NCI-H187 (cell line): ENCODE results near the gene HOXC13.

Experiments used
- DNase-seq, 2 experiments: peaks; one replicate each; lab custom pipeline; 2025; lab: John Stamatoyannopoulos, UW

The HOXC13 gene

DNA sequence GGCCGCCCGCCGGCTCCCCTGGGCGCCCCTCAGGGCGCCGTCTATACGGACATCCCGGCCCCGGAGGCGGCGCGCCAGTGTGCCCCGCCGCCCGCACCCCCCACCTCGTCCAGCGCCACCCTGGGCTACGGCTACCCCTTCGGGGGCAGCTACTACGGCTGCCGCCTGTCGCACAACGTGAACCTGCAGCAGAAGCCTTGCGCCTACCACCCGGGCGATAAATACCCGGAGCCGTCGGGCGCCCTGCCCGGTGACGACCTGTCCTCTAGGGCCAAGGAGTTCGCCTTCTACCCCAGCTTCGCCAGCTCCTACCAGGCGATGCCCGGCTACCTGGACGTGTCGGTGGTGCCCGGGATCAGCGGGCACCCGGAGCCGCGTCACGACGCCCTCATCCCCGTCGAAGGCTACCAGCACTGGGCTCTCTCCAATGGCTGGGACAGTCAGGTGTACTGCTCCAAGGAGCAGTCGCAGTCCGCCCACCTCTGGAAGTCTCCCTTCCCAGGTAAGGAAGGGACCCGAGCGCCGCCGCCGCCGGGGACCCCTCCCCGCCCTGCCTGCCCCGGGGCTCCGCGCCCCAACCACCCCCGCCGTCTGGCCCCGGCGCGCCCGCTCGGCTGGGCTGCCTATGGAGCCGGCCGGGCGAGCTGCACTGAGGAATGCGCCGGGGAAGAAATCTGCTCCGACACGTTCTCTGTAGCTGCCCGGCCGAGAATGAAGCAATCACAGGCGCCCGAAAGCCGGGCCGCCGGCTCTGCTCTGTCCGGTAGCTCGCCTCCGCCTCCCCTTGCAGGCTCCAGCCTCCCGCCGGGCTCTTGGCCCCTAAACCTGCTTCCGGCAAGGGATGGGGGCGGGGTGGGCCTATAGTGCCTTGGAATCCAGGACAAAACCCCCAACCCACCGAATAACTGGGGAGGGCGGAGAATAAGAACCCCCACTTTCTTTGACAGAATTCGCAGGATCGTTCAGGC, 794 bp downstream of the HOXC13 start:
- DNase-seq = no peak

DNA sequence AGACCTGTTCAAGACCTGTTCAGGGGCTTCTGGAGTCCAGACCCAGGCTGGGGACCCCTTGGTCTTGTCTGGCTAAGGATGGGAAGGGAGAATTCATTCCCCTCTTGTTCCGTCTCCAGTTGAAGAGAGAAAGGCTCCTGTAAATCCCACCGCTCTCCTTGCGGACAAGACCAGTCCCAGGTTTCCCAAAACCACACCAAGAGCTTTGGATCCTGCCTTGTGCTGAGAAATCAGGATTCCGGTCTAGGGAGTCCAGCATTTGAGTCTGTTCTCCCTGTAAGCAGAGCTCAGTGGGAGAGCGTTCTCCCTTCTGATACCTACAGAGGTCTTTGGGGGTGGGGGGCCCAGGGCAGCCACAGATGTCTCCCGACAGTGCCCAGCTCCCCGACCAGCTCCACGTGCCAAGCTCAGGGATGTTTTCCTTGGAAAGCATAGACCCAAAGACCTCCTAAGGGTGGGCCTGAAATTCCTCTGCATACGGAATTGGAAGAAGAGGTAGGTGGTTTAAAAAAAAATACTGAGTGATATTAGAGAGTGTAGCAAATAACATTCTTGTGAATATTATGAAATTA, 1.9 kb downstream of the HOXC13 start:
- DNase-seq = no peak

DNA sequence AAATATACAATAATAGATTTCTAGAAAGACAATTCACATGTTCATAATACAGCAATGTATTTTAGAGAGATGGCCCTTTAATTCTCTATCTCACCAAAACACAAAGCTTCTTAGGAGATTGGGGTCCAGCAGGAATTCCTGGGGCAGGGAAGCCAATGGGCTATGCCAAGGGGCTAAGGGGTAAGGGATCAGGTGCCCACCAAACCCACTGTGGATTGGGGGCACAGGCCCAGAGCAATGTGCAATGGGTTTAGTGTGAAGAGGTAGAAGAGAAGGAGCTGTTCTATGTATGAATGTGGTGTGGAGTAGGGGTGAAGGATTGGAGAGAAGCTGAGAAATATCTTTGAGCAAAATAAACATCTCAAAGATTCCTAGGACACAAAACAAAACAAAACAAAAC, 2.6 kb downstream of the HOXC13 start:
- DNase-seq = no peak

DNA sequence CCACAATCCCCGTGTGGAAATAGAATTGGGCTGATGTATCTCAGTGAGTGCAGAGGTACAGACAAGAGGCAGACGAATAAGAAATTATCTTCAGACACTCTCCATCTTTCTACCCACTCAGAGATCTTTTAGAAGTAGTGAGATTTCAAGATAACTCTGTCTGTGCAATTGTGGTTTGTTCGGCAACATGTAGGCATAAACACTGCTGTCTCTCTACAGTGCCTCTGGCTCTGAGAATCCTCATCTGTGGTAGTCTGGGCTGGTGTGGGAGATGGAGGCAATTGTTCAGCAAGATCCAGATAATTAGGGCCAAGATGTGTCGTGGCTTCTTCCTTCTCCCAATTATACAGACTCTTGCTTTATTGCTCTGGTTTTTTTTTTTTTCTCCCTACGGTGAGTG, 3.1 kb downstream of the HOXC13 start:
- DNase-seq = no peak

DNA sequence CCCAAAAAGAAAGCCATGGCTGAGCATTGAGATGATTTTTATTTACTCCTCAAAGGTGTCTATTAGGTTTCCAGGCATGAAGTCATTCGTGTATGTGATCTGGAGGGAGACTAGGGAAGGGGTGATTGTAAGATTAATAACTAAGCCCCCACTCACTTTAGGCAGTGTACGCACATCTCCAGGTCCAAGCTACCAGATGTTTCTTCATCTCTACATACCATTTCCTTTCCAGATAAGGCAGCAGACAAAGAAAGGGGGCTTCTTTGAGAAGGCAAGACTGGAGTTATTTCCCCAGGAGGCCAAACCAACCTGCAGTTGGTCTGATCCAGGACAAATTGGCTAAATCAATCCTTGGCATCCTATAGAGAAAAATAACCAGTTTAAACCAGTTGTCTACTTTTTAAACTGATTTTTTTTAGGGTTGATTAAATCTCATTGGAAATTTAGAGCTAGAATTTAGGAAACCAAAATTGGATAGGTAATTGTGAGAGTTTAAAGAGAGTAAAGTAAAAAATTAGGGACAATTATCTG, 3.9 kb downstream of the HOXC13 start:
- no peak for DNase-seq

DNA sequence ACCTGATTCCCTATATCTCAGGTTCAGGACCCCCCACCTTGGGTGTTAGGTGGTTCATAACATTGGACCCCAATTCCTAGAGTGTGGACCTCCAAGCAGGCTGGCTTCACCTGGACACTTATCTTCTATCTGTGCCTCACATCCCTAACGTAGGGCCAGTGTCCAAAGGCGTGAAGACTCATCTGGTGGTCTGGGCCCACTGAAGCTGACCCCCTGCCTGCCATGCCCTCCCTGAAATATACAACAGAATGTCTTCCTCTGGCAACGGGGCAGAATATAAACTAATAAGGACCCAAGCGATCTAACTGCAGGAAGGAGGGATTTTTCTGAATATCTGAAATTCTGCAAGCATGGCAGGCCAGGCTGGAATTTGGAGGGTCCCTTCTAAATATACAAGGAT, 5.6 kb downstream of the HOXC13 start:
- DNase-seq = no peak

DNA sequence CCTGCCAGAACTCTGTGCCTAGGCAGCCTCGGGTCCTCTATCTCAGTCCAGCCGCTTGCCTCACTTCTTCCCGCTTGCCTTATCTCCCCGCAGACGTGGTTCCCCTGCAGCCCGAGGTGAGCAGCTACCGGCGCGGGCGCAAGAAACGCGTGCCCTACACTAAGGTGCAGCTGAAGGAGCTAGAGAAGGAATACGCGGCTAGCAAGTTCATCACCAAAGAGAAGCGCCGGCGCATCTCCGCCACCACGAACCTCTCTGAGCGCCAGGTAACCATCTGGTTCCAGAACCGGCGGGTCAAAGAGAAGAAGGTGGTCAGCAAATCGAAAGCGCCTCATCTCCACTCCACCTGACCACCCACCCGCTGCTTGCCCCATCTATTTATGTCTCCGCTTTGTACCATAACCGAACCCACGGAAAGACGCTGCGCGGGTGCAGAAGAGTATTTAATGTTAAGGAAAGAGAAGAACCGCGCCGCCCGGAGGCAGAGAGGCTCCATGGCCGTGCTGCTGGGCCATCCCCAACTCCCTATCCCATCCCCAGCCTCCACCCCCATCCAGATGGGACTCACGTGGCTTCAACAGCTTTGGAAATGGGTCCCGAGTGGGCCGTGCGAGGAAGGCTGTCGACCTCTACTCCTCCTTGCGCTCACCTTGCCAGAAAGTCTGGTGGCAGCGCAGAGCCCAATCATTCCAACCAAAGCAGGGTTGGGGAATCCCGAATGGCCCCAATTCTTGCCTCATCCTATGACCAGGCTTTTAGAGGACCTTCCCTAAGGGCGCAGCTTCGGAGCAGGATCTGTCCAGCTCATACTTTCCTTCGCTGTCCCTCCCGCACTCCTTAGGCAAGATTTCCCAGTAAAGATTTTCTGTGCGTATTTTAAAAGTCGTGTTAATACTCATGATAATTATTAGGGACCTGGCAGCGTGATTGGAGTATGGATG, 6.5 kb downstream of the HOXC13 start:
- DNase-seq = no peak

DNA sequence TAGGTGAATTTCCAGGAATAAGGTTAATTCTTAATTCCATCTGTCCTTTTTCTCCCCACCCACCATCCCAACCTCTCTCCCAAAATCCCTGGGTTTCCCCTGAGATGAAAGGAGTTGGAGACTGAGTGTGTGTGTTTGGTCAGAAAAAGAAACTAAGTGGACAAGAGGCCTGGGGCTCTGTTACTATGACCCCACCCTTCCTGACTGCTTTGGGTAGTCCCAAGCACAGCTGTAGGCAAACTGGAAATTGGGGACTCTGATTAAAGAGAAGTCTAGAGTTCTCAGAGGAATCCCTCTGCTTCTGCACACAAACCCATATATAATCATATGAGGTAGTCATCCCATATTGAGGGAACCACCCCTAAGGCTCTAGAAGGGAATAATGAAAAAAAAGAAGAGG, 9.1 kb downstream of the HOXC13 start:
- DNase-seq = no peak

DNA sequence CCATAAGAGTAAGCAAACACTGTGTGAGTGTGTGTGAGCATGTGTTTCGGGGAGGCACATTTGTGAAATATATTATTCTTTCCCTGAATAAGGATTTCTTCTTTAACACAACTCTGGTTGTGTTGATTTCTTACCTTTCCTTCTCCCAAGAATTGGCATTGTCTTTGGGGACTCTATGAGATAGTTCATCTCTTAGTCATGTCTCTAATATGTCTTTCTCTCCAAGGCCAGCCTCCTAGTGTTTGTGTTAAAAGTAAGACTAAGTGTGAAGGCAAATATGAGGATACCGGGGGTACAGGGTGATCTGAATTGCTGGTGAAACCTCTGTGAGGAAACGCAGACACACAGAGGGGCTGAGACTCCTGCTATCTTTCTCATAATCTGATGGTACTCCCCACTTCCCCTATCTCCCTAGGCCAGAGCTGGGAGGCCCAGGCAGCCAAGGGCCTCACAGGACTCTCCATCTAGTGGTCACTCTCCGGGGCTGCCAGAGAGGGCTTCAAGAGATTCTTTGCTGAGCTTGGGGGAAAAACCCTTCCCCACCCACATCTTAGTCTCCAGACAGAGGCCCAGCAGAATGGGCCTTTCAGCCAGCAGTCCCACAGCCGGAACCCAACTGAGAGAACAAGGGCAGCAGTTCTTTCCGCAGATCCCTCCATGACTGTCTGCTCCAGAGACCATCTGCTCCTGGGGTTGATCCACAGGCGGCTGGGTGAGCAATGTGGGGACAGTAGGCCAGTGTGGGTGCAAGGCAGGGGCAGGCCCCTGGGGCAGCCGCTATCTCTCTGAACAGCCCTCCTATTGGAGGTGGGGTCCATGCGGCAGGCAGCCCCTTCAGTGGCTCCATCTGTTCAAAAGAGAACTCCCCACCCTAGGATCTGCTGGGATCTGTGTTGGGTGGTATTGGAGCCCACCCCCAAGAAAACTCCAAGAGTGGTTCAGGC, 10.3 kb downstream of the HOXC13 start:
- no peak for DNase-seq

DNA sequence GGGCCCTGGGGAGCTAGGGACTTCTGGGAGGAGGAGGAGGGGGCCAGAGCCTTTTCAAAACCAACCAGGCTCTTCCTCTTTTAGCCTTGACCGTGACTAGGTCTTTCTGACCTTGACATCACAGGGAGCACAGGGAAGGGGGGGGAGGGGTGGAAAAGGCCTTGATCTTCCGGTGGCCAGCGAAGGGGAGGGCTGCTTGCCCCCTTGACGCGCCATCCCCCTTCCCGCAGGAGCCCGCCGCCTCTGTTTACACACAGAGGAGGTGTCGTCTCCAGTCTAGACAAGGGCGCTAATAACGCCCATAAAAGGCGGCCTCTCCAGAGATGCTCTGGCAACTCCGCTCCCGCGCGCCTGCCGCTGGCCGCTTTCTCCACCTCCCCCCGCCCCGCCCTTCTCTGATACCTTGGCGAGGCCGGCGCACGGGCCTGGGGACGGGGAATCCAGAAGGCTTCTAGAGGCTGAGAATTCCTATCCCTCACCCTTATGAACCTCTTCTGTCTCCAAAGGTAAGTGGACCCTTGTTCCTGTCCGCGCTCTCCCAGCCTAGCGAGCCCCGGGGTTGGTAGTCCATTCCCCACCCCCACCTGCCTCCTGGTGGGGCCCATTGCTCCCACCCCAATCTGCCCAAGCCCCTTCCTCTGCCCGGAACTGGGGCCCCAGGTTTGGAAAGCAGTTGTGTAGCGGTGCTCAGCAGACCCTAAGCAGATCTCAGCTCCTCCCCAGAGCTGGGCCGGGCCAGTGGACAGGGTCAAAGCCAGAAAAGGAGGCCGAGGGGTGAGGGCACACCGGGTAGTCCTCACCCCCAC, 11.2 kb downstream of the HOXC13 start:
- peak; percentile 19 to 57 for DNase-seq

DNA sequence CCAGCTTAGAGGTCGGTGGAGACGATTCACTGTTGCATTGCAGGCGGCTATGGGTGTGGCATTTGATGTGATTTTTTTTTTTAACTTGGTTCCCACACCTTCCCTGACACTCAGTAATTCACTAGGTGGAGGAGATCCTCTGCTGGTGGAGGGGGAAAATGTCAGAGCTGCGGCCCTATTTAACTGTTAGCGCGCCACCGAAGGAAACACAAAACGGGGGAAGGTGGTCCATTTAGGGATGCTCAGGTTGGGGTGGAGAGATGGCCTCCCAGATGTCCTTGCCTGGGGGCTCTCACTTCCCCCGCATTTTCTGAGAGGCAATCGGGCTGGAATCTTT, 11.8 kb downstream of the HOXC13 start:
- DNase-seq = no peak

DNA sequence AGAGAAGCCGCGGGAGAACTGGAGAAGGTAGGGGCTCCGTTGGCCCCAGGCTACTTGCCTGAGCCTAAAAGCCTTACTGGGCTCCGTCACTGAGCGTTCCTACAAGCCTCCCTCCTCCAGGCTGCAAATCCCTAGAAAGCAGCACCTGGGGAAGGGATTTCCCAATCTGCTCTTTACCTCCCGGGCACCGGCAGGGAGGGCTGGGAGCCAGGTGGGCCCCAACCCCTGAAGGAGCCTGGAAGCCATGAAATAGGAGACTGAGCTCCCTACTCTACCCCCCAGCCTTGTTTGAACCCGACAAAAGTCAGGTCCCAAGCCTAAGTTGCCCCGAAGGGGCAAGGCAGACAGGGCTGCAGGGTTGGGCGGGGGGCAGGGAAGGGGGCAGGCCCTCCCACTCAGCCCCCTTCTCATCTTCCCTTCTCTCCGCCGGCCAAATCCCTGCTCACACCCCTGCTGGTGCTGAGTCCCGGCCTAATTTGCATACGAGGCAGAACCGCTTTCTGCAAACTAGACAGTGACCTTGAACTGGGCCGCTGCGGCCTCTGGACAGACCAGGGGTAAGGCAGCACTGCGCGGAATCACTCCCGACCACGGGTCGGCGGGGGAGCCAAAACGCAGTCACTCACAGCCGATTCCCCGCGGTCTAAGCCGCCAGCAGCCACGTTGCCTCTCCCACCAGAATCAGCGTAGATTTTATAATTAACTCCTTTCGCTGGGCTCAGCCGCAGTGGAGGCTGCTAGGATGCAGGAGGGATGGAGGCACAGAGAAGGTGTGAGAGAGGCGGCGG, 12.4 kb downstream of the HOXC13 start:
- no peak for DNase-seq

DNA sequence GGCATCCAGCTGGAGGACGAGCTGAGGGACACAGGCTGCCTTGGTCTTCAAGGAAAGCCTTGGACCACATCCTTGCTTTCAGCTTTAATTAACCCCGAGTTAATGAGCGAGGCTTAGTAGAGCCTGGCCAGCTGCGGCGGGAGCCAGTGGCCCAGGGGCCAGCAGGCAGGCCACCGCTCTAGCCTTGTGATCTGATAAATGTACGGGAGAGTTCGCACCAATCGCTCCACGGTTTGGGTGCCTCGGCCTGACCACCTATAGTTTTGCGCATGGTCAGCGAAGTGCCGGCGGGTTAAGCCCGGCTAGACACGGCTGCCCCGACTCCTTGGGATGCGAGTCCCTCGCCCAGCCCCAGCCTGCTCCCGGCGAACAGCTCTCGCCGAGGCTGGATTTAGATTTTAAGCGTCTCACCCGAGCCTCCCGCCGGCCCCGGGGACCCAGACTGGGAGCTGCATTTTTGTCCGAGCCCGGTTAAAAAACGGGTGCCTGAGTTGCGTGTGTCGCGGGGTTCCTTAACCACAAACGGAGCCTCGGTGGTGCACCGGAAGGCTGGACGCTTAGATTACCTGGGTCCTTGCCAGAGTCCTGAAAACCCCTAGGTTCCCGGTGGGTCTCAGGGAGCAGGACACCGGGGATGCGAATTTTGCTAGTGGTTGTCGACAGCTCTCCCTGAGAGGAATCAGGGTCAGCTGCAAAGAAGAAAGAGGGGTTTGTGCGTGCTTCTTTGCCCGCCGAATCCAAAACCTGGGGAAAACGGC, 13.1 kb downstream of the HOXC13 start:
- no peak for DNase-seq

DNA sequence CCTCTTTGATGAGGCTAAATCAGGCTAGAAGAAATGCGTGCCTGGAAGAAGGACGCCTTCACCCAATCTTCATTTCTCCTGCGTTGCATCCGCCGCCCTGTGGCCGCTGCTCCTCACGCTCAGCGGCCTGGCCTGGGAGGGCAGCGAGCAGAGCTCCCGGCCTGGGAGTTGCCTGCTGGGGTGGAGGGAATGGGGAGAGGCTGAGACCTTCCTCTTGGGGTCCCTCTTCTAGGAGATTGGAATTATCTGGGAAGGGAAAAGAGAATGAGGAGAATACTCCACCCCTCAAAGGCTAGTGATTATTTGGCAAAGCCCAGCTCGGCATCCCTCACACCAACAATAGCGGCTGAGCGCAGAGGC, 13.7 kb downstream of the HOXC13 start:
- DNase-seq = no peak

DNA sequence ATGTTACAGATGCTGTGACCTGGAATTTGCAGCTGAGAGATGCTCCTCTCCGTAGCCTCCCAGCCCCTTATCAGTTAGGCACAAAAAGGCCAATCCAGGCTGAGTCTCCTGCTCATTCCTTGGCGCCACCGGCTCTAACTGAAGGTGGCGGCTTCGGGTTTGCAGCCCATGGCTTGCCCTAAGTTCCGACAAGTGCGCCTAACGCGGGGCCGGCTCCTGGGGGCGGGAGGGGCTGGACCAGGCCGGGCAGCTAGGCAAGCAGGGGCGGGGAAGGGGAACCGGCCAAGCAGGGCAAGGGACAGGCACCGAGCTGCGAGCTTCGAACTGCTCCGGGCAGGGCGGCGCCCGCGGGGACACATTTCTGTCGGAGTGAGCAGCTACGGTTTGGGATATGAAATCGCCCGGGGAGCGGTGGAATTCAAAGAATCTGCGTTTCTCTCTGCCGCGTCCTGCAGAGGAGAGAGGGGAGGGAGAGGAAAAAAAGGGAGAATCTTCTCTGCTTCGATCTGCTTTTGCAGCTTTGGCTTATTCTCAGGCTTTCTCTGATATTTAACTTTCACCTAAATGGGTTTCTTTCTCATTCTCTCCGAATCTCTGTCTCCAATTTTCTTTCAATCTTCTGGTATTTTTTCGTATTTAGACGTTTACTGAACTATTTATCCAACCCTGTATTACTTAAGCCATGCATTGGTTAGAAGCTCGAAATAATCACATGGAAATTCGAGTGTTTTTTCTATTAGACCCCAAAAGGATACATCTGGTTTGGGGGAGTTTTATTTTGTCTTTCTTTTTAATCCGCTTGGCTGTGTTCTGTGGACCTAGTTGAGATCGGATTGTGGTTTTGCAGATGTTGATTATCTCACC, 14.5 kb downstream of the HOXC13 start:
- no peak for DNase-seq

DNA sequence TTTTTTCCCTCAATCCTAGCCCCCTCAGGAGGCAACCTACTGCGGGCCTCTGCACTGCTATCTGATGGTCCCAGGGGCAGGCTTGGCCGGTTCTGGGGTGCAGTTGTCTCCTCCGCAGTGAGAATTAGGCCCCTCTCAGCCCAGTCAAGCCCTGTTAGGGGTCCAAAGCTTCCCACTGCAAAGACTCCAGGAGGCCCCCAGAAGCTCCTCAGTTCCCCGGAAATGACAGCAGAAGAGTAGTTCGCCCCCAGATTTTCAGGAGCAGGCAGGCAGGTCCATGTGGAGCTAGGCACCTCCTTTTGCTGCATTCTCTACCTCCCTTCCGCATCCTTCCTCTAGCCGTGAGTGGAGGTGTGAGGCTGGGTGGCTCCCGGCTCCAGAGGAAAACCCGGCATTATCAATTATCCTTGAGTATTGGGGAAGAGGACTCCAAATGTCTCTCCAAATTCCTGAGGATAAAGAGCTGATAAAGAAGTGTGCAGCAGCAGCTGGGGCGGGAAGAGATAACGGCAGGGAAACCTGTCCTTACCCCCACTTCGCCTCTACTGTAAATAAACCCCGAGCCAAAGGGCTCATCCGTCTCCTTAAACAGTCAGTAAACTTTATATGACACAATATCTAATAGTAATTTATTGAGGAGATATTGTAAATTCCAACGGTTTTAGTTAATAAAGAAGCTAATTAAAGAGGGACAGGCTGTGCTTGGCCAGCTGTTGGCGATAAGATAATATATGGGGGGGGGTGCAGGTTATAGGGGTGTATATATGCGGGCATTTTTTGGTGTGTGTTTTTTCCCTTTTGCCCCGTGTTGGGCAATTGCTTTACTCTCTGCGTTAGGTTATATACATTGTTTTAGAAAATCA, 15.4 kb downstream of the HOXC13 start:
- no peak for DNase-seq

DNA sequence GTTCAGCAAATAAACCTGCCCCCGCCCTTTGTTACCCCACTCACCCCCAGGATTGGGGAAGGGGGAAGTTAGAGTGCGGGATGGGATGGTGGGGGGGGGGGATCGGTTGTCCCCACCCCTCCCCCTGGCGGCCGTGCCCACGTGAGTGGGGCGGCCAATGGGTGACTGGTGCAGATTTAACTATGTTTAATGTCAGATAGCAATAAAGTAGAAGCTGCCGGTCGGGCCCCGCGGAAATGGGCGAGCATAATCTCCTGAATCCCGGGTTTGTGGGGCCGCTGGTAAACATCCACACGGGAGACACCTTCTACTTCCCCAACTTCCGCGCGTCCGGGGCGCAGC, 16.0 kb downstream of the HOXC13 start, which contains the start of gene HOXC12:
Gene HOXC12, plus strand, starts transcription at position 210 of the 342 bp plus-strand sequence. Its CDS starts 27 bp downstream, at position 237.
- DNase-seq = no peak
